Fibroblast of mammary gland (primary cell): Measurements from ENCODE around the gene LAMA3.

Experiments used
- DNase-seq: peaks from one replicate; pipeline ENCODE4 v3.0.0-alpha.2; 2010; ENCODE audit warnings: low read depth
- H3K4me3 ChIP-seq: 2 replicates; pipeline ENCODE4 v1.5.1; 2011; ENCODE audit warnings: low read depth, mild to moderate bottlenecking, low read length, moderate library complexity; ENCODE audit not compliant: control insufficient read depth
- CTCF ChIP-seq: conservative IDR thresholded peaks from 2 replicates; pipeline ENCODE4 v1.5.1; 2011; ENCODE audit warnings: low read depth, low read length, inconsistent platforms; ENCODE audit not compliant: control insufficient read depth, insufficient read depth

LAMA3 gene

GRCh38 chr18:23743733-23744333, 54.6 kb downstream of the LAMA3 start:
- TF ChIP-seq CTCF = no peak
- H3K4me3 ChIP-seq = no peak overlapping the region
- DNase-seq = no peak

GRCh38 chr18:23745366-23745765, 56.1 kb downstream of the LAMA3 start:
- DNase-seq = no peak
- TF ChIP-seq CTCF = no peak
- H3K4me3 ChIP-seq = no peak overlapping the region

GRCh38 chr18:23746851-23747250, 57.6 kb downstream of the LAMA3 start:
- no peak overlapping the region for H3K4me3 ChIP-seq
- no peak for TF ChIP-seq CTCF
- DNase-seq = no peak

GRCh38 chr18:23752363-23752762, 63.1 kb downstream of the LAMA3 start:
- DNase-seq = no peak
- H3K4me3 ChIP-seq = no peak overlapping the region
- no peak for TF ChIP-seq CTCF

GRCh38 chr18:23752796-23753195, 63.5 kb downstream of the LAMA3 start:
- no peak for TF ChIP-seq CTCF
- no peak for DNase-seq

GRCh38 chr18:23756590-23757436, 67.6 kb downstream of the LAMA3 start:
- TF ChIP-seq CTCF = no peak
- no peak overlapping the region for H3K4me3 ChIP-seq
- no peak for DNase-seq

More at GRCh38 chr18:23752796-23753195, 63.5 kb downstream of the LAMA3 start:
- no peak overlapping the region for H3K4me3 ChIP-seq
